Tibial artery (tissue), 4 donors: Measurements from ENCODE around the gene USE1.

Experiments used
- DNase-seq, 2 donors: peaks; one replicate each; pipeline ENCODE4 v3.0.0-alpha.2; 2019
- H3K27ac ChIP-seq, 2 donors: fragments of 200-600 bp; sonication (generic) in 1 of 2; 1 replicate in 1 of 2; 2 replicates in 1 of 2; pipeline ENCODE4 v1.5.1; 2018 to 2019; ENCODE audit warnings: mild to moderate bottlenecking in 1 of 2
- H3K27me3 ChIP-seq, 2 donors: fragments of 200-600 bp; sonication (generic) in 1 of 2; one replicate each; pipeline versions ENCODE4 v1.5.1 to v1.6.0; 2016 to 2019
- H3K36me3 ChIP-seq, 3 donors: fragments of 200-600 bp; sonication (generic) in 2 of 3; one replicate each; pipeline ENCODE4 v1.5.1; 2016 to 2019; ENCODE audit warnings: mild to moderate bottlenecking in 2 of 3
- H3K4me1 ChIP-seq, 4 donors: fragments of 200-600 bp; sonication (generic) in 2 of 4; 1 replicate in 3 of 4; 2 replicates in 1 of 4; pipeline ENCODE4 v1.5.1; 2016 to 2019
- H3K4me3 ChIP-seq, 2 donors: fragments of 200-600 bp; sonication (generic) in 1 of 2; 1 replicate in 1 of 2; 2 replicates in 1 of 2; pipeline ENCODE4 v1.5.1; 2018 to 2019; ENCODE audit warnings: mild to moderate bottlenecking in 2 of 2
- H3K9me3 ChIP-seq, 3 donors: fragments of 200-600 bp; sonication (generic) in 1 of 3; one replicate each; pipeline ENCODE4 v1.5.1; 2016 to 2019
- intact Hi-C: fragments of 100-400 bp; cut with DNase I; formaldehyde crosslinking; loops from one replicate; pipeline ENCODE4 v1.15.0; 2023; ENCODE audit warnings: low total_unique reads
- TF ChIP-seq, protein P1 (sequence below), 2 experiments: fragments of 200-600 bp in 1 of 2; fragments of 450-650 bp in 1 of 2; IDR thresholded peaks; one replicate each; pipeline ENCODE4 v1.5.1; 2017 to 2019; ENCODE audit warnings: antibody characterized with exemption in 2 of 2, mild to moderate bottlenecking in 1 of 2, moderate library complexity in 1 of 2

USE1 gene

DNA sequence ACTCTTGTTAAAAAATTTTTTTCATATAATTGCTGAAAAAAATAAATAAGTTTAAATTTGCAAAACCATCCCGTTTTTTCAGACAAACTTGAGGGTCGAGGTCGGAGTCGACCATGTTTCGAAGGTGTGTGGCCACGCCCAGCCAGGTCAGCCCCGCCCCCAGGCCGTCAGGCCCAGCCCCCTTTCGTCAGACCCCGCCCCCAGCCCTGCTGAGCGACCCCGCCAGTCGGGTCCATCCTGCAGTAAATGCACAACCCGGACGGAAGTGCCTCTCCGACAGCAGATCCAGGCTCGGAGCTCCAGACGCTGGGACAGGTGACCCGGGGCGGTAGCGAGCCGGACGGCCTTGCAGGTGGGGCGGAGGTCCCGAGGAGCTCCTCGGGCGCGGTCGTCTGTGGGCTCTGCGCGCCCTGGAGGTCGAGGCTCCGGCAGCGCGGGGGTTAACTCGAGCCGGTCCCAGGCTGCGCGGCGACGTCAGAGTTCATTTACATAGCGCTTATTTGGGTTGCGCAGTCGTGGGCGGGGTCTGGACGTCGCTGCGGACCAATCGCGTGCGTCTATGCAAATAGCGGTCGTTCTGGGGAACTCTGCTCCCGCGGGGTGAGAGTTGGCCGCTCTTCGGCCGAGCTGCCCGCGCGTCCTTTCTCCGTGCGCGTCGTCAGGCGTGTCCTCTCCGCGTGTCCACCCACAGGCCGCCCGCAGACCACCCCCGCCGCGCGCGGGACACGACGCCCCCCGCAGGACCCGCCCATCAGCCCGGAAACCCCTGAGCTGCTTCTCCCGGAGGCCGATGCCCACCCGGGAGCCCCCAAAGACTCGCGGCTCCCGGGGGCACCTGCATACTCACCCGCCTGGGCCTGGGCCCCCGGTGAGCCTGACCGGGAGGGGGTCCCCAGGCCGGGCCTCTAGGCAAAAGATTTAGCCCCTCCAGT is 11.1 kb downstream of the USE1 start, which contains the start of gene OCEL1:
OCEL1 (plus strand) TSS at position 225 of the 932 bp plus-strand sequence; CDS start at position 247, 22 bp downstream.
- H3K36me3 ChIP-seq: peaks cover 0 to 26% (median 9%) of the 10 kb centered on the region in 3 donors
- H3K9me3 ChIP-seq: no peaks in the 10 kb centered on the region
- intact Hi-C loops: no loop called here
- TF ChIP-seq, protein P1, sequence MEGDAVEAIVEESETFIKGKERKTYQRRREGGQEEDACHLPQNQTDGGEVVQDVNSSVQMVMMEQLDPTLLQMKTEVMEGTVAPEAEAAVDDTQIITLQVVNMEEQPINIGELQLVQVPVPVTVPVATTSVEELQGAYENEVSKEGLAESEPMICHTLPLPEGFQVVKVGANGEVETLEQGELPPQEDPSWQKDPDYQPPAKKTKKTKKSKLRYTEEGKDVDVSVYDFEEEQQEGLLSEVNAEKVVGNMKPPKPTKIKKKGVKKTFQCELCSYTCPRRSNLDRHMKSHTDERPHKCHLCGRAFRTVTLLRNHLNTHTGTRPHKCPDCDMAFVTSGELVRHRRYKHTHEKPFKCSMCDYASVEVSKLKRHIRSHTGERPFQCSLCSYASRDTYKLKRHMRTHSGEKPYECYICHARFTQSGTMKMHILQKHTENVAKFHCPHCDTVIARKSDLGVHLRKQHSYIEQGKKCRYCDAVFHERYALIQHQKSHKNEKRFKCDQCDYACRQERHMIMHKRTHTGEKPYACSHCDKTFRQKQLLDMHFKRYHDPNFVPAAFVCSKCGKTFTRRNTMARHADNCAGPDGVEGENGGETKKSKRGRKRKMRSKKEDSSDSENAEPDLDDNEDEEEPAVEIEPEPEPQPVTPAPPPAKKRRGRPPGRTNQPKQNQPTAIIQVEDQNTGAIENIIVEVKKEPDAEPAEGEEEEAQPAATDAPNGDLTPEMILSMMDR (IDR thresholded peaks at IDR 0.05): peak in 1 of 2 experiments; percentile 24
- peak within 1 kb of the TSS; percentile 65 to 73 for H3K4me3 ChIP-seq
- H3K27me3 ChIP-seq: no peaks in the 10 kb centered on the region
- peak within 1 kb of the TSS; percentile 89 to 94 for H3K27ac ChIP-seq
- H3K4me1 ChIP-seq: peaks cover 0 to 18% (median 10%) of the 10 kb centered on the region in 4 donors
- peak; percentile 99 for DNase-seq

DNA sequence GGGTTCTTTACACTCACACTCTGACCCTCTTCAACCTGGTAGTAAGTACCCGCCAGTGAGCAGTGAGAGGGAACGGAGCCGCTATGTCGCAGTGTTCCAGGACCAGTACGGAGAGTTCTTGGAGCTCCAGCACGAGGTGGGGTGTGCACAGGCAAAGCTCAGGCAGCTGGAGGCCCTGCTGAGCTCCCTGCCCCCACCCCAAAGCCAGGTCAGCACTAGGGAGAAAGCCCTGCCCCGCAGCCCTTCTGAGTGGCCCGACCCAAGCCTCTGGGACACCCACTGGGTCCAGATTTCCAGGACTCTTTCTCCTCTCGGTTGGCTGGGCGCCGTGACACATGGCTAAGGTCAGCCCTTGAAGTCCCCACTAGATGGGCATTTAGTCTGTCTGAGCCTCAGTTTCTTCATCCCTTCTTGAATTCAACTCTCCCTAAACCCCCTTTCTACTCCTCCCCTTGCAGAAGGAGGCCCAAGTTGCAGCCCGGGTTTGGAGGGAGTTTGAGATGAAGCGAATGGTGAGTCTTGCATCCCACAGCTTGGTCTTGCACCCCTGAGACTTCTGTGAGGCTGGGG is 12.7 kb downstream of the USE1 start:
- no peak for DNase-seq
- H3K27ac ChIP-seq: peak overlapping the region in 1 of 2 donors; percentile 94
- intact Hi-C loops: no loop called here
- H3K36me3 ChIP-seq: peaks cover 0 to 42% (median 24%) of the 10 kb centered on the region in 3 donors
- TF ChIP-seq, protein P1 (IDR thresholded peaks at IDR 0.05): no peak
- no peaks in the 10 kb centered on the region for H3K9me3 ChIP-seq
- no peaks in the 10 kb centered on the region for H3K27me3 ChIP-seq
- H3K4me3 ChIP-seq: no peak overlapping the region
- peaks cover 0 to 18% (median 10%) of the 10 kb centered on the region in 4 donors for H3K4me1 ChIP-seq

DNA sequence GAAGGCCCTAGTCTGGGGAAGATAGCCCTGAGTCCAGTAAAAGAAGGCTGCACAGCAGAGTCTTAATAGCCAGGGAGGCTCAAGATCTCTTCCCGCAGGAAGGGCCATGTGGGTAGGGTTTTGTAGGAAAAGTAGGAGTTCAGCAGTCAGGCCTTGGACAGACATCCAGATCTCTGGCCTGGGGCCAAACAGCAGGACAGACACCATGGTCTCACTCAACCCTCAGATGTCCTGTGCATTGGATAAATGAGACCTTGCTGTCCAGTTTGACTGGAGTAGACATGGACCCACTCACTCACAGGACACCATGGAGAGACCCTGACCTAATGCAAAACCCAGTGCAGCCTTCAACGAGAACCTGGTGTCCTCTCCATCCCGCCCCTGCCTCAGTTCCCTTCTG is 14.7 kb downstream of the USE1 start:
- Histone ChIP-seq H3K4me3 (no peak overlapping the region), H3K4me1 (peaks cover 0 to 24% (median 15%) of the 10 kb centered on the region in 4 donors), H3K27ac (no peak overlapping the region), H3K9me3 (no peaks in the 10 kb centered on the region), H3K27me3 (no peaks in the 10 kb centered on the region), H3K36me3 (peaks cover 0 to 54% (median 28%) of the 10 kb centered on the region in 3 donors)
- intact Hi-C loops: loop anchor here (10.0 kb wide), 2 partner anchors 155 to 625 kb away; partner anchors contain the start of genes HAUS8, MYO9B and RPL18A
- TF ChIP-seq, protein P1 (IDR thresholded peaks at IDR 0.05): no peak
- no peak for DNase-seq

DNA sequence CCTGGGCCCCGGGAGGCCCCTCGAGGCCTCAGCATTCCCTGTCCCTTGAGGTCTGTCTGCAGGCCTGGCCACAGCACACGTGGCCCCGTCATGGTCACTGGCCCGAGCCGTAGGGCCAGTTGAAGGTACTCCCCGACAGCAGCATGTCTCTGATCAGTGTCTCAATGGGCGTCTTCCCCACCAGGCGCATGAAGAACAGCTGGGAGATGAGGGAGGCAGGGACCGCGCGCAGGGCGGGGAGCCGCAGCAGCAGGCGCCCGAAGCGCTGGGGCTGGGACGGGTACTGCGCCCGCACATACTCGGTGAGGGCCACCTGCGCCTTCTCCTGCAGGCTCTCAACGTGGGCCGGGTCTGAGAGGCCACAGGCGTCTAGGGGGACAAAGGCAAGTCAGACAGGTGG is 17.1 kb downstream of the USE1 start:
- no peaks in the 10 kb centered on the region for H3K27me3 ChIP-seq
- intact Hi-C loops: loop anchor here (10.0 kb wide), 2 partner anchors 157 to 623 kb away; partner anchors contain the start of genes HAUS8, MYO9B and RPL18A
- TF ChIP-seq, protein P1 (IDR thresholded peaks at IDR 0.05): no peak
- no peak overlapping the region for H3K27ac ChIP-seq
- H3K4me1 ChIP-seq: peaks cover 0 to 27% (median 23%) of the 10 kb centered on the region in 4 donors
- peaks cover 0 to 60% (median 28%) of the 10 kb centered on the region in 3 donors for H3K36me3 ChIP-seq
- no peak for DNase-seq
- H3K4me3 ChIP-seq: no peak overlapping the region
- no peaks in the 10 kb centered on the region for H3K9me3 ChIP-seq

DNA sequence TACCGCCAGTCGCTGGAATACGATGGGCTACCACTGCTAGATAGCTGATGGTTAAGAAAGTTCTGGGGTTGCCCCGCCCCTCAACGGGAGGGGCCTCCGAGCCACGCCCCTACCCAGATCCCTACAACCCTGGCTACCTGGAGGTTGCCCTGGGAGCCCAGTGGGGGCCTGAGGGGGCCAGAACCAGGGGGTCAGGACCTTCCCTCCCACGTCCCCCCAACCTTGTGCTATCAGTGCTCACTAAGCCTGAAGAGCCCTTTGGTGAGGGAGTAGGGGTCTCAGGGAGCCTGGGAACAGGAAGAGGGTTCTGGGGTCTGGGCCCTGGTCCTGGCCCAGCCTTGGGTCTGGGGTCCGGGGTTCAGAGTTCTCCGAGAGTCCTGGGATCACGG is 19.7 kb downstream of the USE1 start:
- intact Hi-C loops: loop anchor here (10.0 kb wide), 2 partner anchors 160 to 620 kb away; partner anchors contain the start of genes HAUS8, MYO9B and RPL18A
- no peak for DNase-seq

More for the DNA sequence above, 19.7 kb downstream of the USE1 start:
- Histone ChIP-seq H3K27me3 (no peaks in the 10 kb centered on the region), H3K9me3 (no peaks in the 10 kb centered on the region), H3K36me3 (peaks cover 0 to 68% (median 27%) of the 10 kb centered on the region in 3 donors), H3K4me3 (peak overlapping the region; percentile 48 to 70), H3K4me1 (peaks cover 0 to 24% (median 21%) of the 10 kb centered on the region in 4 donors), H3K27ac (peak overlapping the region; percentile 63 to 82)
- TF ChIP-seq, protein P1 (IDR thresholded peaks at IDR 0.05): no peak
